Measurements from ENCODE around the gene CASP2. TPM values are rescaled to one million over a fixed set of nuclear protein-coding genes. Genes with fewer than 3 reads are reported as not detected.

Gene CASP2
- total RNA-seq, 1 experiment from 2014 or later, result 64.1 TPM

DNA sequence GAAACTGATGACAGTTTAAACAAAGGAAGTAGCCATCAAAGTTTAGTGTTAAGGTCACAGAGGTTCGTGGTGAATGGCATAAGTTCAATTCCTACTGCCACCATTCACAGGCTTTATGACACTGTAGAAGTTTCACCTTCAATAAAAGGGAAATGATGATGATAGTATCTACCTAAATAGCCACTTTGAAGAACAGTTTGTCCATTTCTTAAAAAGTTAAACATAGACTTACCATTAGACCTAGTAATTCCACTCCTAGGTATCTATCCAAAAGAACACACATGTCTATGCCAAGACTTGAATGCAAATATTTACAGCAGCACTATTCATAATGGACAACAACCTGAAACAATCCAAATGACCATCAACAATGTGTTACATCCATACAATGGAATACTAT is 43.8 kb upstream of the CASP2 start:
- Histone ChIP-seq H3K4me1 (ENCODE audit: control insufficient read depth in 1 of 2, insufficient read depth in 2 of 2, low read length in 2 of 2) (peaks cover 3 to 9% of the 10 kb centered on the region in 2 experiments; a peak in 3 of 4 replicates), H3K9me2 (ENCODE audit: insufficient read depth) (no peaks in the 10 kb centered on the region), H3K9me3 (ENCODE audit: control insufficient read depth in 1 of 2, insufficient read depth in 1 of 2, low read depth in 1 of 2, low read length in 2 of 2) (no peaks in the 10 kb centered on the region), H3K4me3 (replicated peaks in 1 of 2; ENCODE audit: low read depth in 1 of 2, low read length in 2 of 2) (no peak overlapping the region), H3K36me3 (ENCODE audit: control insufficient read depth in 1 of 2, insufficient read depth in 2 of 2, low read length in 2 of 2) (no peaks in the 10 kb centered on the region), H3K27me3 (ENCODE audit: insufficient read depth, low read length) (no peaks in the 10 kb centered on the region), H4K20me1 (ENCODE audit: insufficient read depth) (no peaks in the 10 kb centered on the region), H3K9ac (ENCODE audit: low read length) (no peak overlapping the region), H2AFZ (ENCODE audit: low read depth, low read length, poor library complexity, severe bottlenecking) (no peak overlapping the region), H3K4me2 (ENCODE audit: low read length) (no peak overlapping the region), H3K79me2 (ENCODE audit: insufficient read depth, low read length) (no peaks in the 10 kb centered on the region), H3K27ac (ENCODE audit: low read depth, low read length) (no peak overlapping the region)
- no peak for TF ChIP-seq SP1 (IDR thresholded peaks at IDR 0.05; ENCODE audit: low read depth)
- no peak for ATAC-seq
- intact Hi-C loops (cut with micrococcal nuclease), result no loop called here
- ChIA-PET CTCF (no interaction called here), RAD21 (ENCODE audit: low non-redundant PET in 1 of 2, low total read pairs in 2 of 2, uncharacterized antibody in 2 of 2, unreplicated experiment in 2 of 2) (no interaction called here), POLR2A (no interaction called here)
- BruUV-seq (replicated peaks), result no TSS peak
- DNase-seq (ENCODE audit: low read depth, low spot score), result no peak

DNA sequence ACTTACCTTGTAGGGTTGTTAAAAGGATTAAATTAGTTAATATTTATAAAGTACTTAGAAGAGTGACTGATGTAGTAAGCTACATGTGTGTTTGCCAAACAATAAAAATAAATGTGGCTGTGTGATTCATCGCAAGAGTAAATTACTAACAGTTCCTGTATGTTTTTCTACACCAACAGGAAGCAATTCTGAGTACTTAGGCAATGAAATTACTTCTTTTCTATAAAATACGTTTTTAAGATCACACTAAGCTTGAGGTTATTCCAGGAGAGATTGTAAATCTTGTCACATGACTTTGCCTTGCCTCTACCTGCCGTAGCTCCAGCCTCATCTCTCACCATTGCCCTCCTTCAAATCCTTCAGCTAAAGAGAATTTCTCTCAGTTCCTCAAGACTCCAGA is 43.0 kb upstream of the CASP2 start:
- H3K9me2 ChIP-seq (ENCODE audit: insufficient read depth), result no peaks in the 10 kb centered on the region
- H3K27me3 ChIP-seq (ENCODE audit: insufficient read depth, low read length), result no peaks in the 10 kb centered on the region
- H3K27ac ChIP-seq (ENCODE audit: low read depth, low read length), result no peak overlapping the region
- ChIA-PET CTCF (no interaction called here), RAD21 (ENCODE audit: low non-redundant PET in 1 of 2, low total read pairs in 2 of 2, uncharacterized antibody in 2 of 2, unreplicated experiment in 2 of 2) (no interaction called here), POLR2A (no interaction called here)
- BruUV-seq (replicated peaks), result no TSS peak
- no peaks in the 10 kb centered on the region for H3K9me3 ChIP-seq (ENCODE audit: control insufficient read depth in 1 of 2, insufficient read depth in 1 of 2, low read depth in 1 of 2, low read length in 2 of 2)
- TF ChIP-seq POLR2A (IDR thresholded peaks at IDR 0.05; ENCODE audit: borderline replicate concordance, extremely low read depth, insufficient read depth, insufficient read length), result no peak
- no peak for TF ChIP-seq ZNF274 (IDR thresholded peaks at IDR 0.05; ENCODE audit: low read depth, low read length)
- TF ChIP-seq ELF1 (IDR thresholded peaks at IDR 0.05; ENCODE audit: borderline replicate concordance, low read depth), result no peak
- no peak for TF ChIP-seq SIN3A (IDR thresholded peaks at IDR 0.05; ENCODE audit: low read depth)
- no peak for TF ChIP-seq FOSL1 (IDR thresholded peaks at IDR 0.05; ENCODE audit: low read depth)
- TF ChIP-seq, protein P1, sequence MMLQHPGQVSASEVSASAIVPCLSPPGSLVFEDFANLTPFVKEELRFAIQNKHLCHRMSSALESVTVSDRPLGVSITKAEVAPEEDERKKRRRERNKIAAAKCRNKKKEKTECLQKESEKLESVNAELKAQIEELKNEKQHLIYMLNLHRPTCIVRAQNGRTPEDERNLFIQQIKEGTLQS (IDR thresholded peaks at IDR 0.05), result no peak
- TF ChIP-seq TCF7L2 (IDR thresholded peaks at IDR 0.05; ENCODE audit: borderline replicate concordance, extremely low read depth, insufficient read depth, insufficient read length), result no peak
- no peak for TF ChIP-seq EGR1 (IDR thresholded peaks at IDR 0.05; ENCODE audit: low read depth)
- no peak for TF ChIP-seq ZFX (IDR thresholded peaks at IDR 0.05)
- no peak for TF ChIP-seq EZH2 (IDR thresholded peaks at IDR 0.05)
- no peaks in the 10 kb centered on the region for H3K36me3 ChIP-seq (ENCODE audit: control insufficient read depth in 1 of 2, insufficient read depth in 2 of 2, low read length in 2 of 2)
- H4K20me1 ChIP-seq (ENCODE audit: insufficient read depth), result no peaks in the 10 kb centered on the region
- intact Hi-C loops (cut with micrococcal nuclease), result no loop called here
- ATAC-seq, result no peak
- H3K79me2 ChIP-seq (ENCODE audit: insufficient read depth, low read length), result no peaks in the 10 kb centered on the region
- H3K4me3 ChIP-seq (replicated peaks in 1 of 2; ENCODE audit: low read depth in 1 of 2, low read length in 2 of 2), result no peak overlapping the region
- no peak for DNase-seq (ENCODE audit: low read depth, low spot score)
- peaks cover 3 to 7% of the 10 kb centered on the region in 2 experiments; a peak in 3 of 4 replicates for H3K4me1 ChIP-seq (ENCODE audit: control insufficient read depth in 1 of 2, insufficient read depth in 2 of 2, low read length in 2 of 2)
- no peak overlapping the region for H2AFZ ChIP-seq (ENCODE audit: low read depth, low read length, poor library complexity, severe bottlenecking)
- H3K4me2 ChIP-seq (ENCODE audit: low read length), result no peak overlapping the region
- no peak overlapping the region for H3K9ac ChIP-seq (ENCODE audit: low read length)

All from HCT116 (cell line).